GM15510 (cell line): ENCODE results near the gene SMAD3.

Experiments
- POLR2A ChIP-seq: IDR thresholded peaks from 3 replicates; pipeline ENCODE4 v1.6.1; 2011; ENCODE audit warnings: borderline replicate concordance; ENCODE audit not compliant: insufficient read length; ENCODE audit errors: extremely low read depth

Gene SMAD3

GRCh38 chr15:67031331-67031730 is 34.1 kb upstream of the SMAD3 start:
- TF ChIP-seq POLR2A, result no peak

- TF ChIP-seq POLR2A, result no peak
Observed at GRCh38 chr15:67032608-67033007, 32.8 kb upstream of the SMAD3 start.

DNA sequence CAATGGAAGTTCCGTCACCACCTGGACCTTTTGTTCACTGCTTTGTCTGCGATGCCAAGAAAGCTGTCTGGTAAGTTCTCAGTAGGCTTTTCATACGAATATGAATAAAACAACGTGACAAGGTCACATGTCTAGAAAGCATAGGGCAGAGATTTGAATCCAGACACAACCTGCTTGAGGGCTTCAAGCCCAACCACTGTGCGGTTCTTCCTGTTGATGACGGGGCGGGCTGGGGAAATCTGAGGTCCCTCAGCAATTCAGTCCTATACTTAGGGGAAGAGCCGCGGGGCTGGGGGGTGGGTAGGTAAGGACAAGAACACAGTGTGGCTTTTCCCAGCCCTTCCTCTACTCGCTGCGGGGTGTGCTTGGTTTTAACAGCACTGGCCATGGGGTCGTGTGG is 32.4 kb upstream of the SMAD3 start:
- TF ChIP-seq POLR2A, result no peak

DNA sequence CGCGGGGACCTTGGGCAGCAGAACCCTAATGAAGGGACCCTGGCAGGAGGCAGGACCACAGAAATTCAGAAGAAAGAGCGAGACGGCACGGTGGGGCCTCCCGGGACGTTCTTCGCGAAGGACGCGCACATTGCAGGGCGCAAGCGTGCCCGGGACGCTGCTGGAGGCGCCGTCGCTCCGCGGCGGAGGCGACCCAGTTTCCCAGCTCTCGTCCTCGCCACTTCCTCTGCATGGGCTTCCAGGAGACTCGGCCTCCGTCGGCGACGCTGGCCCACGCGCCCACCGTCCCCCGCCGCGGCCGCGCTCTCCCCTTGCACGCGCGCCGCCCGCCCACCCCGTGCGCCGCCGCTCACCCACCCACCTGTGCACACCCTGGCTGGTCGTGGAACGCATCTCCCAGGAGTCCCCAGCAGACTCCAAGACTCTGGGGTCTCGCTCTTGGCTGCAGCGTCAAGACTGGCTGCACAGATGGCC is 31.8 kb upstream of the SMAD3 start:
- no peak for TF ChIP-seq POLR2A

GRCh38 chr15:67035886-67036285 is 29.5 kb upstream of the SMAD3 start:
- TF ChIP-seq POLR2A, result no peak

GRCh38 chr15:67036775-67037555 is 28.4 kb upstream of the SMAD3 start:
- TF ChIP-seq POLR2A, result no peak

DNA sequence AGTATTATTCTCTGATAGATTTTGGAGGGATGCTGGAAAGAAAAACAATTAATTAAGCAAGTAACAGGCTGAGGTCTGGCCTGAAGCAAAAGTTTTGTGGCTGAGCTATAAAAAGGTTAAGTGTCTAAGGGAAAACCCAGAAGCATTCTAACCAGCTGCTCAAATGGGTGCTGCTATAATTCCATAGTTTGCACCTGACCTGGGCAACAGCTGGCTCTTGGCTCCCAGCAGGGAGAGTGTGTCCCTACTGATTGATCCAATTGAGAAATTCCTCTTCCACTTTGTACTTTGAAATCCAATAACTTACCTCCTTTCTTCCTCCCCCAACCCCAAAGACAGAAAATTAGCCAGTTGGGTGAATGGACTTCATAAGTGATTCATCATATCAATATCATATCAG is 27.7 kb upstream of the SMAD3 start:
- no peak for TF ChIP-seq POLR2A

DNA sequence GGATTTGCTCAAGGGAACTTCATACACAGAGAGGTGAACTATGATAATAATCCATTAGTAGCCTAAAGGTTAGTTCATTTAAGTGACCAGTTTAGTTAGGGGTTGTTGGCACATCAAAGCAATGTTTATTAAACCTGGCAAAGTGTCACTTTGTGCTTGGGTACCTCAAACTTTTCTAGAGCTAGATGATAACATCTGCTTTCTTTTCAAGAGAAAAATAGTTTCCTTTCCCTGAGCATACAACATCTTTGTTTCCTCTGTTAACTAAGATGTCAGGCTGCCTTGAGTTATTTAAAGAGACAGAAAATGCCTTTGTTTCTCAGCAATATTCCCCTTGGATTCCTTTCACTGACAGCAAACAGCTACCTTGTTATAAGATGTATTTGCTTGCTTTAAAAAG is 26.7 kb upstream of the SMAD3 start:
- TF ChIP-seq POLR2A, result no peak

- no peak for TF ChIP-seq POLR2A
Observed at GRCh38 chr15:67039384-67040075, 25.9 kb upstream of the SMAD3 start.

DNA sequence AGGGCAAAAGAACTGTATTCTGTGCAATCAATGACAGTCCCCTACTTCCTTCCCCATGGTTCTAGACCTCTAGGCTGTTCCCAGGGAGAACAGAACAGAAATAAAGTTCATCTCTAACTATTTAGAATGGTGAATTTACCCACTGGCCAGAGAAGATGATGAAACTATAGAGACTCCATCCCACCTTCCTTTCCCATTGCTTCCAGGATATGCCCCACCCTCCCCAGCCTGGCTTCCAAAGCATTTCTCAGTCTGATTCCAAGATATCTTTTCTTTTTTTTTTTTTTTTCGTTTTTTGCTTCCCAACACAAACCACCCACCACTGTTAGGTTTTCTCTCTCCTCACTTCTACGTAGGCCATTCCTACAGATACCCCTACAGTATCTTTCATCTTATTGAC is 25.1 kb upstream of the SMAD3 start:
- TF ChIP-seq POLR2A, result no peak

DNA sequence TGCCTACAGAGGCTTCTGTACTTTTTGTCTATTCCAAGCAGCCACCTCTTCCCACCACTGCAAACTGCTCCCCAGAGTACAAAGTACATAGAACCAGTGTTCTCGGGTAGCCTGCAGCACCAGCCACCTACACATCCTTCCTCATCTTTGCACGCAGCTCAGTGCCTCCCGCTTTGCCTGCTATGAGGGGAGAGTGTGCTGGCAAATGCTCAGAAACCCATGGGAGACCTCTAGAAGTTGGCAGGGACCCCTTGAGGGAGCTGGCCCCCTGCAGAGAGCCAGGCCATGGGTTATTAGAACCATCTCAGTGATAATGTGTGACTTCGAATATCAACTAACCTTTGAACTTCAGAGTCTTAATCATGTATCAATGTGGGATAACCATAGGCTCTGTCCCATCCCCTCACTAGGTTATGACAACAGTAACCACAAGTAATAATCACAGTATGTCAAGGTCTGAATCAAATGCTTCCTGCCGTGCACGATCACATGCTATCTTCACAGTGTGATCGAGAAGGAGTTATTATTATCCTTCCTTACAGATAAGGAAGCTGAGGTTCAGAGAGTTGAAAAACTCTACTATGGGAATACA is 22.8 kb upstream of the SMAD3 start:
- TF ChIP-seq POLR2A, result no peak

GRCh38 chr15:67043939-67044771 is 21.2 kb upstream of the SMAD3 start:
- TF ChIP-seq POLR2A, result no peak

- no peak for TF ChIP-seq POLR2A
Observed at GRCh38 chr15:67047149-67047661, 18.2 kb upstream of the SMAD3 start.

GRCh38 chr15:67048281-67049279 is 16.8 kb upstream of the SMAD3 start:
- TF ChIP-seq POLR2A, result no peak

GRCh38 chr15:67049351-67050044 is 15.9 kb upstream of the SMAD3 start:
- TF ChIP-seq POLR2A, result no peak
